GM12801 (cell line): Measurements from ENCODE around the gene SLC35F1.

Source experiments
- CTCF ChIP-seq: IDR thresholded peaks from one replicate; pipeline ENCODE4 v1.5.1; 2011; ENCODE audit warnings: control low read depth; ENCODE audit not compliant: insufficient read length; ENCODE audit errors: extremely low read depth

SLC35F1 gene

GRCh38 chr6:117971637-117972036, 64.6 kb downstream of the SLC35F1 start:
- TF ChIP-seq CTCF, result no peak

- TF ChIP-seq CTCF, result no peak
Measured at GRCh38 chr6:117974914-117975627, 68.0 kb downstream of the SLC35F1 start.

GRCh38 chr6:117976030-117976651, 69.1 kb downstream of the SLC35F1 start:
- TF ChIP-seq CTCF, result no peak

- TF ChIP-seq CTCF, result no peak
Measured at GRCh38 chr6:117985916-117986315, 78.9 kb downstream of the SLC35F1 start.

- no peak for TF ChIP-seq CTCF
Measured at GRCh38 chr6:117986396-117986795, 79.3 kb downstream of the SLC35F1 start.

GRCh38 chr6:117989086-117989485, 82.0 kb downstream of the SLC35F1 start:
- no peak for TF ChIP-seq CTCF

GRCh38 chr6:117990151-117990550, 83.1 kb downstream of the SLC35F1 start:
- TF ChIP-seq CTCF, result no peak
